Colonic mucosa (tissue), 4 donors: Measurements from ENCODE around the gene E4F1. TPM values are rescaled to one million over a fixed set of nuclear protein-coding genes. Genes with fewer than 3 reads are reported as not detected.

Source experiments
- DNase-seq: peaks from one replicate; pipeline ENCODE4 v3.0.0-alpha.2; 2020
- H3K27ac ChIP-seq: fragments of 200-600 bp; one replicate; pipeline ENCODE4 v1.8.0; 2021
- H3K27me3 ChIP-seq: fragments of 200-600 bp; one replicate; pipeline ENCODE4 v1.8.0; 2021
- H3K36me3 ChIP-seq: fragments of 200-600 bp; one replicate; pipeline ENCODE4 v1.8.0; 2021
- H3K4me1 ChIP-seq: fragments of 200-600 bp; one replicate; pipeline ENCODE4 v1.8.0; 2021; ENCODE audit warnings: mild to moderate bottlenecking
- H3K4me3 ChIP-seq: fragments of 200-600 bp; one replicate; pipeline ENCODE4 v1.8.0; 2021
- H3K9ac ChIP-seq, 2 donors: one replicate each; pipeline ENCODE4 v1.7.0; 2013; ENCODE audit warnings: control low read depth in 2 of 2, low read depth in 2 of 2, low read length in 2 of 2
- H3K9me3 ChIP-seq: fragments of 200-600 bp; one replicate; pipeline ENCODE4 v1.8.0; 2021
- intact Hi-C: fragments of 100-400 bp; cut with DNase I; formaldehyde crosslinking; loops from one replicate; pipeline ENCODE4 v1.14.1; 2022
- total RNA-seq, 2 donors: library from RNA; stranded (reverse); fragmentation: NEBNext Ultra II Directional in 1 of 2; extraction: Animal tissue kit (Norgen Biotek cat#: 25700) in 1 of 2; gene quantifications; one replicate each; pipeline ENCODE4 v1.2.1, GENCODE V29; 2021
- TF ChIP-seq, protein P1 (sequence below): fragments of 200-600 bp; IDR thresholded peaks from one replicate; pipeline ENCODE4 v1.8.0; 2022; ENCODE audit warnings: antibody characterized with exemption, mild to moderate bottlenecking
- donor health status: healthy.
- donor health status: DM: no; HTN: no; CAD: no.
- donor health status: DM: no; HTN: no; CAD: no.

E4F1 gene
- total RNA-seq, 2 donors from 2014 or later, result 19.9 to 37.4 TPM

GRCh38 chr16:2267913-2268666, 44.7 kb downstream of the E4F1 start, which contains the start of gene RNPS1:
TSS of gene RNPS1 (minus strand) at chr16:2268126. CDS start at chr16:2264643, 3,483 bp downstream.
- TF ChIP-seq, protein P1, sequence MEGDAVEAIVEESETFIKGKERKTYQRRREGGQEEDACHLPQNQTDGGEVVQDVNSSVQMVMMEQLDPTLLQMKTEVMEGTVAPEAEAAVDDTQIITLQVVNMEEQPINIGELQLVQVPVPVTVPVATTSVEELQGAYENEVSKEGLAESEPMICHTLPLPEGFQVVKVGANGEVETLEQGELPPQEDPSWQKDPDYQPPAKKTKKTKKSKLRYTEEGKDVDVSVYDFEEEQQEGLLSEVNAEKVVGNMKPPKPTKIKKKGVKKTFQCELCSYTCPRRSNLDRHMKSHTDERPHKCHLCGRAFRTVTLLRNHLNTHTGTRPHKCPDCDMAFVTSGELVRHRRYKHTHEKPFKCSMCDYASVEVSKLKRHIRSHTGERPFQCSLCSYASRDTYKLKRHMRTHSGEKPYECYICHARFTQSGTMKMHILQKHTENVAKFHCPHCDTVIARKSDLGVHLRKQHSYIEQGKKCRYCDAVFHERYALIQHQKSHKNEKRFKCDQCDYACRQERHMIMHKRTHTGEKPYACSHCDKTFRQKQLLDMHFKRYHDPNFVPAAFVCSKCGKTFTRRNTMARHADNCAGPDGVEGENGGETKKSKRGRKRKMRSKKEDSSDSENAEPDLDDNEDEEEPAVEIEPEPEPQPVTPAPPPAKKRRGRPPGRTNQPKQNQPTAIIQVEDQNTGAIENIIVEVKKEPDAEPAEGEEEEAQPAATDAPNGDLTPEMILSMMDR, result no peak
- Histone ChIP-seq H3K9ac (peak within 1 kb of the TSS; percentile 84 to 91), H3K4me1 (peaks cover 9% of the 10 kb centered on the region), H3K27ac (peak within 1 kb of the TSS; percentile 87), H3K4me3 (peak within 1 kb of the TSS; percentile 95), H3K9me3 (no peaks in the 10 kb centered on the region), H3K36me3 (no peaks in the 10 kb centered on the region), H3K27me3 (no peaks in the 10 kb centered on the region)
- intact Hi-C loops, result no loop called here
- DNase-seq, result peak; percentile 96

DNA sequence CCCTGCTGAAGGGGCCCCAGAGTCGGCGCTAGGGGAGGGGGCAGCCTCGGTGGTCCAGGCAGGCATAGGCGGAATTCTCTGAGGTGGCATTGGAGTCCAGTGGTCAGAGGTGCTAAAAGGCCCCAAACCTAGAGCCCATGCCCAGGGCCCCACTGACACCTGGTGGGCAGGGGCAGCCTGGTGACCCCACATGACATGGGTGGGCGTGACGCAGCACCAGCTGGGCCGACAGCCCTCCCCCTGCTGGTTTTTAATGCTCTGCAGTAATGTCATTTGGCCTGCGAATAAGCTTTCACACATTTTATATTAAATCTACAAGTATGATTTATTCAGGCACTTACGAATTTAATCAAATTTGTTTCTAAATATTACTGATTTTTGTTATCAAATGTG, 46.7 kb downstream of the E4F1 start:
- H3K4me3 ChIP-seq, result no peak overlapping the region
- intact Hi-C loops, result no loop called here
- DNase-seq, result no peak

GRCh38 chr16:2270588-2271470, 47.4 kb downstream of the E4F1 start:
- Histone ChIP-seq H3K9ac (no peak overlapping the region), H3K9me3 (no peaks in the 10 kb centered on the region), H3K27me3 (no peaks in the 10 kb centered on the region), H3K4me1 (peaks cover 9% of the 10 kb centered on the region), H3K4me3 (no peak overlapping the region), H3K27ac (no peak overlapping the region), H3K36me3 (no peaks in the 10 kb centered on the region)
- TF ChIP-seq, protein P1, result no peak
- DNase-seq, result no peak
- intact Hi-C loops, result no loop called here

More for the DNA sequence above, 46.7 kb downstream of the E4F1 start:
- no peak overlapping the region for H3K9ac ChIP-seq
- H3K4me1 ChIP-seq, result peaks cover 9% of the 10 kb centered on the region
- H3K27me3 ChIP-seq, result no peaks in the 10 kb centered on the region
- H3K36me3 ChIP-seq, result no peaks in the 10 kb centered on the region
- no peak overlapping the region for H3K27ac ChIP-seq
- TF ChIP-seq, protein P1, result no peak
- H3K9me3 ChIP-seq, result no peaks in the 10 kb centered on the region

DNA sequence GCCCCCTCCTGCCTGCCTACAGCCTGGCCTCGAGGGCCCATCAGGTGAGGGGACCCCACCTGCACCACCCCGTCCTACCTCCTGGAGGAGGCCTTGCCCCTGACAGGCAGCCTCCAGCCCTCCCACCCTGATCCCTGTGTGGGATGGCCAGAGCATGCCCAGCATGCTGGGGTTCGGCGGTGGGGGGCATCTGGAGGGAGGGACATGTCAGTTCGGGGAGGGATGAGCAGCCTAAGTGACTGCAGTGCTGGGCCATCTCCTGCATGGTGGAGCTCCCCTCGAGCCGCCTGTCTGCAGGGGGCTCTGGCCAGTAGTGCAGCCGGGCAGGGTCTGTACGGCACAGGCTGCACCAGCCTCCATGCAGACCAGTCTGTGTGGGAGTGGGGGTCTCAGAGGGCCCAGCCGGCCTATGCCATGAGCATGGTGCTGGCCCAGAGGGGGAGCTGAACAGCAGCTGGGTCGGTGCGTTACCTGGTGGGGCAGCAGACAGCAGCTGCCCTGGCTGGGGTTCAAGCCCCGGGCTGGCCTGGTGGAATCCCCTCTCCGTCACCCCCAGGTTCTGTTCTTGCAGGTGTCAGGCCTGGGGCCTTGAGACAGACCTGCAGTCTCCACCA, 48.6 kb downstream of the E4F1 start:
- intact Hi-C loops, result no loop called here
- Histone ChIP-seq H3K9me3 (no peaks in the 10 kb centered on the region), H3K4me1 (peaks cover 9% of the 10 kb centered on the region), H3K36me3 (no peaks in the 10 kb centered on the region), H3K27ac (no peak overlapping the region), H3K9ac (no peak overlapping the region), H3K27me3 (no peaks in the 10 kb centered on the region), H3K4me3 (no peak overlapping the region)
- TF ChIP-seq, protein P1, result no peak
- DNase-seq, result no peak

DNA sequence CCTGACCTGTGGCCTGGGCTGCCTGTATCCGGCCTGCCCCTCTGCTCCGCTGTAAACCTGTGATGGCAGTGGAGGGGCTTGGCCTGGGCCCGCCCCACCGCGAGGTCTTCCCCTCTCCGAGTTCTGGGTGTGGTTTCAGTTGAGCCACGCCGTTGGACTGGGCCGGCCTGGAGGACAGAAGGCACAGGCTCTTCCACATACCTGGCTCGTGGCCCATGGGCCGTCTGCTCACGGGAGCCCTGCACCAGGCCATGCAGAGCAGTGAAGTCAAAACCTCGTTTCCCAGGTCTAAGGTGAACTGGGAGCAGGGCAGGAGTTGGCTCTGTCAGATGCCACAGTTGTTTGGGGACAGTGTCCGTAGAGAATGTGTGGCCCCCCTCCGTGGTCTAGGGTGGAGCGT, 50.1 kb downstream of the E4F1 start:
- DNase-seq, result no peak
- Histone ChIP-seq H3K4me3 (no peak overlapping the region), H3K9ac (no peak overlapping the region), H3K4me1 (peaks cover 9% of the 10 kb centered on the region), H3K27ac (no peak overlapping the region), H3K27me3 (no peaks in the 10 kb centered on the region), H3K36me3 (no peaks in the 10 kb centered on the region), H3K9me3 (no peaks in the 10 kb centered on the region)
- TF ChIP-seq, protein P1, result no peak
- intact Hi-C loops, result no loop called here
